GM18507 (cell line): ENCODE results near the gene ULK4.
A peak's percentile ranks its signal among the peaks of the same experiment; 100 is the strongest.
"Not testable (repeated sequence)": the region's sequence is repeated elsewhere in the genome, so short reads cannot be mapped to it uniquely, and the experiment has no call there.

Source experiments
- DNase-seq: peaks from one replicate; pipeline ENCODE4 v3.0.0; 2011; ENCODE audit warnings: low read depth; ENCODE audit not compliant: insufficient read length; ENCODE audit errors: extremely low spot score
- FAIRE-seq: peaks from 2 replicates; lab custom pipeline; 2011; peaks lifted over from hg19 to GRCh38; lab: Jason Lieb, UNC

The ULK4 gene

GRCh38 chr3:41808152-41808551 is 153.8 kb downstream of the ULK4 start:
- DNase-seq (no peak), FAIRE-seq (no peak)

DNA sequence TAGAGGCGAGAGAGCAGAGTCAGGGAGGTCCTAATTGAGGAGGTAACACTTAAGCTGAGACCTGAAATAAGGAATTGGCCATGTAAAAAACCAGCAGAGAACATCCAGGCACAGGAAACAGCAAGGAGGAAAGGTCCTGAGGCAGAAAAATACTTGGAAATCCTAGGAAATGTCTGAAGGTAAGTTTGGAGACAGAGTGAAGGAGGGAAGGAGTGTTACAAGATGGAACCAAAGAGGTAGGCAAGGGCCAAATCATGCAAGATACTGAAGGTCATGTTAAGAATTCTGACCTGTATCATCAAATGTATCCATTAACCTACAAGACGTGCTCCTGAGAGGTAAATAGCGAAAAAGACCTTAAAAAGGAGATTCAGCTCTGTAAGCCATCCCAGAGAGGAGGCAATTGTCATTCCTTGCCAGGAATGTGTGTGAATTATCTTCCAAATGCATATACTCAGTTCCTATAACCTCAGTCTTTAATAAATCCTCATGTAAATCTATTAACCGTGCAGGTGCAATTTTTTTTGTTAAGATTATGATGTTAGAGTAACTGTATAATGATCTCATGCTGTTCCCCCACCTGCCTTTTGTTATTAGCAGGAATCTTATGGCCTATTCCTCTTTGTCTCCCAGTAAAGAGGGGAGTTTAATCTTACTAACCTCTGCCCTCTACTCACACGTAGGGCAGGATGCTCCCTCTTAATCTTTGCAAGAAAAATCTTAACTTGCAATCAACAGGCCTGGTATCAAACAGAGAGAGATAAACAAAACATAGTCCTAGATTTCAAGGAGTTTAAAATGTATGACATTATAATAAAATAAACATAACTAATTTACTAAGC is 166.9 kb downstream of the ULK4 start:
- DNase-seq (no peak), FAIRE-seq (no peak)

GRCh38 chr3:41792806-41793205 is 169.1 kb downstream of the ULK4 start:
- no peak for DNase-seq
- FAIRE-seq: no peak

DNA sequence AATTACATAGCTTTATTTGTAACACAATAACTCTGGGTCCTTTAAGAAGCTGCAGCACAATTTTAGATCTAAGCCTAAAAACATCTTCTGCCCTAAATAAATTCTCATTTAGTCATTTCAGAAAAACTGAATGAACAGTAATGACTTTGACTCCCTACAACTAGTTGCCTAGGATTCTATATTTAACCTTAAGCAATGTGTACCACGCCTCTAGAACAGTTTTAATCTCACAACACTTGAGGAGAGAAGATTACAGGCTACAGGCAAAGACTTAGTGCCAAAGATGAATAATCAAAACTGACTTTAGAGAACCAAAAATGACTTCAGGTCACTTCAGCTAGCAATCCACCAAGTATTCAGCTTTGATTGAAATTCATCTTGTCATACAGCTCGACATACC is 192.8 kb downstream of the ULK4 start:
- no peak for FAIRE-seq
- no peak for DNase-seq

DNA sequence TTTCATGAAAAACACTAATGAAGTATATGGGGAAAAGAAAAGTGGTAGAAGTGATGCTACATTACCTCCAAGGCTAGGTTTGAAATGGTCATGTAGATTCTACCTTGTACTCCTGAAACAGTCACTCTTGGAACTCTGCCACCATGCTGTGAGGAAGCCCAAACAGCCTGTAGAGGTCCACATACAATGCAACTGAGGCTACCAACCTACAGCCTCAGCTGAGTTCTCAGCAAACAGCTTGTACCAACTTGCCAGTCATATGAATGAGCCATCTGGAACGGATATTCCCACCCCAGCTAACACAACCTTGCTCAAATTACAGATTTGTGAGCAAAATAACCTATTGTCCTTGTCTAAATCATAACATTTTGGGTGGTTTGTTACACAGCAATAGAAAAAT is 193.5 kb downstream of the ULK4 start:
- FAIRE-seq: no peak
- DNase-seq: no peak

- FAIRE-seq, DNase-seq: not testable (repeated sequence)
These were observed 199.0 kb downstream of the ULK4 start for GRCh38 chr3:41762867-41763266.

GRCh38 chr3:41753651-41754050 is 208.3 kb downstream of the ULK4 start:
- DNase-seq: no peak
- FAIRE-seq: no peak

DNA sequence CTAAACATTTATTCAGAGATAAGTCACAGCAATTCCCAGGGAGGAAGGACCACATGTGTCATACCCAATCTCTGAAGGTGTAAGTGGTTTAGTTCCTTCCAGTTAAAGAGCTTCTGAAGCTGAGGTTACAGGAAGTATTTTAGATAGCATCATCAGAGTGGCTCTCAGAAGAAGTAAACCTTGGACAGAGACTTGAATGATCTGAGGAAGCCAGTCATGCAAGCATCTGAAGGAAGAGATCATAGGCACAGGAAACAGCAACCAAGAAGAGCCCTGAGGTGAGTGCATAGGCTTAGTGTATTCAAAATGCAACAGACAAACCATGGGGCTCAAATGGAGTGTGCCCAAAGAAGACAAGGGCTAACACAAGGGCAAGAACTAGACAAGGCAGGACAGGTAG is 210.3 kb downstream of the ULK4 start:
- FAIRE-seq: no peak
- DNase-seq: no peak

- FAIRE-seq (no peak), DNase-seq (no peak)
These were observed 211.9 kb downstream of the ULK4 start for GRCh38 chr3:41749988-41750387.

DNA sequence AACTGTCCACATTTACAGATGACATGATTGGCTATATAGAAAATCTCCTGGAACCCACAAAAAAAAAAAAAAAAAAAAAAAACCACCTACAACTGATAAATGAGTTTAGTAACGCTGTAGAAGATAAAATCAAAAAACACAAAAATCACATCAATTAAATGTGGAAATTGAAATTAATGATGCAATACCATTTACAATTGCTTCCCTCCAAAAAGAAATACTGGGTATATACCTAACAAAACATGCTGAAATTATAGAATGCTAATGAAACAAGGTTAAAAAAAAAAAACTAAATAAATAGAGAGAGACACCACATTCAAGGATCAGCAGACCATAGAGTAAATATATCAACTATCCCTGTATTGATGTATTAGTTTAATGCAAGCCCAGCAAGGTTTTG is 215.7 kb downstream of the ULK4 start:
- no peak for DNase-seq
- FAIRE-seq: no peak

DNA sequence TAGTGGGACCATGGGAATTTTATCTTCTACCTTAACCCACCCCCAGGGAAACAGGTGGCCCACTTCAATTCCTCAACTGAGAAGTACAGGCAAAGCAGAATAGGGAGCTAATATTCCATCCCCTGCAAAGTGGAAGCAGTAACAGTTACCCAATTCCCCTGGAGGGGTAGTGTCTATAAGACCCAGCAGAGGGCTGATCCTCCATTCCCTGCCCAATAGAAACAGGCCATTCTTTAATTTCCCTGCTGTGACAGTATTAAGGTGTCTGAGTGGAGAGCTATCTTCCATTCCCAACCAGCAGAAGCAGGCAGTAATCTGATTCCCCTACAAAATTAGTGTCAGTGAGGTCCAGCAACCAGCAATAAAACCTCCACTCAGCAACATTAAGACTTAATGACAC is 219.8 kb downstream of the ULK4 start:
- DNase-seq (no peak), FAIRE-seq (no peak)

GRCh38 chr3:41740374-41740886 is 221.5 kb downstream of the ULK4 start:
- FAIRE-seq: no peak
- DNase-seq: no peak

DNA sequence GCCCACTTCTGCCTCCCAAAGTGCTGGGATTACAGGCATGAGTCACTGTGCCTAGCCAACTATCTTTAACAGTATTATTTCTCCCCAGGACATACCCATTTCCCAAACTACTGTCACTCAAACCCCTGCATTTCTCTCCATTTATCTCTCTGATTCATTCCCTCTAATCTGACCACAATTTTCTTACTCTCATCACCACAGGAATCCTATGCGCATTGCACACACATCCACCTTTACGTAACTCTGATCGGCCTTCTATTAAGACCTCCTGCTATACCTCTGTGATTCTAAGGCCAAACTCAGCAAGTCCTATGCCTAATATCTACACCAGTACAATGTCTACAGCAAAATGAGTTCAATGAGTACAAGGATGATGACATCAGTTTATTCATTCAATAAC is 235.0 kb downstream of the ULK4 start:
- FAIRE-seq (no peak), DNase-seq (no peak)

- no peak for DNase-seq
- FAIRE-seq: peak; percentile 5
These were observed 244.3 kb downstream of the ULK4 start for GRCh38 chr3:41717641-41718040.

- DNase-seq: no peak
- no peak for FAIRE-seq
These were observed 245.4 kb downstream of the ULK4 start for GRCh38 chr3:41716471-41716870.

DNA sequence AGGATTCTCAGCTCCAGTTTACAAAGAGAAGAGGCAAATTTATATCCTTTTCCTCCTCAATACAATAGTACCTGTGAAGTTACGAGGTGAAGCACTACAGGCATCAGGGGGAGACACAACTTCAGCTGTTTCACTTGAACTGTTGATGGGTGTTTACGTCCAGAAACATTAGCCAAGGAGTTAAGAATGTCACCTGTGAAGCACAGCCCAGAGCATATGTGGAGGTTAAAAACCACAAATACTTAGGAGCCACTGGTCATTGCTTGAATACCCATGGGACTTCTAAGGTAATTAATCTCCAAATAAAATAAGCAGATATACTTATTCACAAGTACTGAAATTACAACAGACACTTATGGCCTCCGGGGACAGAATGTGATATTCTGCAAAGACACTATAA is 246.5 kb downstream of the ULK4 start:
- FAIRE-seq (no peak), DNase-seq (no peak)

DNA sequence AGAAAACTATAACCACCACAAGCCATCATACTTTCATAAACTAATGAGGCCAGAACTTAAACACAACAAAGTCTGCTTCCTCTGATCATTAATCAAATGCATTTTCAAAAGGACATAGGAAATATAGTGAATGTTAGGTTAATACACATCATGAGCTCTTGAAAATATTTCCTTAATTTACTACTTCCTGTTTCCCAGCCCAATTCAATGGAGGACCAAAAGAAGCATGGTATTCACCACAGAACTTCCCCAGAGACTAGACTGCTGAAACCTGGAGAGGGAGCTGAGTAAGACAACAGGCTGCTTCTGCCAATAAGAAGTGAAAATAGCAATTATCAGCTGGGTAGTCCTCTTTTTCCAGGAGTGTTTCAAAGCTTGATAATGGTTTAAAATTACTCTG is 250.3 kb downstream of the ULK4 start:
- DNase-seq: no peak
- no peak for FAIRE-seq

DNA sequence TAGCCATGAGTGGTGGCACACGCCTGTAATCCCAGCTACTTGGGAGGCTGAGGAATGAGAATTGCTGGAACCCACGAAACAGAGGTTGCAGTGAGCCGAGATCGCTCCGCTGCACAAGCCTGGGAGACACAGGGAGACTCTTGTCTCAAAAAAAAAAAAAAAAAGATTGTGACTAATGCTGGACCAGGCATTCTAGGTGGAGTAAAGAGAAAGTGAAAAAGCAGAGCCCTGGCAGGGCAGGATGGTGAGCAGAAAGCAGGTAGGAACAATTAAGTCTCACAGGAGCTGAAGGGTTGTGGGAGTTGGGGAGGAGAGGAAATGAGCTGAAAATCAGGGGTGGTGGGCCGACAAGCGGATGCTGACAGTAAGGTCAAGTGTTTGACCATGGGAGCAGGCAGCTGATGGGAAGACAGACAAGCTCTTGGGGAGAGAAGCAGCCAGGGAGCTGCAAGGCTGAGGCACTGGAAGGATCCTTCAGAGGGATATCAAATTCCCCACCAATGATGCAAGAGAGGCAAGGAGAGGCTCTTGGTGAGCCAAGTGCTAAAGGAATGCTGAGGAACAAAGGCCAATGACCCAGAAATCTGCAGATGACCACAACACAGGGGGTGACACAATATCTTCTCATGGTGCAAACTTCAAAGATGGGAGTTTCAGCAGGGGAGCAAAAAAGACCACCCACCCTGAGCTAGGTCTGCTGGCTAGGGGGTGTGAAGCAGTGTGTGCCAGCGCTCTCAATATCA is 251.1 kb downstream of the ULK4 start:
- no peak for FAIRE-seq
- no peak for DNase-seq

DNA sequence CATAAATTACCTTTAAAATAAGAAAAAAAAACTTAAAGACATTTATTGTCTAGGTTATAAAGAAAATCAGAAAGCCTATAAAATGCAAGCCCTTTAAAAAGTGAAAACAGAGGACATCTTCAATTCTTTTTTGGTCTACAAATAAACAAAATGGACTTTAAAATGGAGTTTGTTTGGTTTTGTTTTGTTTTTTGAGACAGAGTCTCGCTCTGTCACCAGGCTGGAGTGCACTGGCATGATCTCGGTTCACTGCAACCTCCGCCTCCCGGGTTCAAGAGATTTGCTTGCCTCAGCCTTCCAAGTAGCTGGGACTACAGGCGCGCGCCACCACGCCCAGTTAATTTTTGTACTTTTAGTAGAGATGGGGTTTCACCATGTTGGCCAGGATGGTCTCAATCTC is 252.7 kb downstream of the ULK4 start:
- DNase-seq, FAIRE-seq: not testable (repeated sequence)

DNA sequence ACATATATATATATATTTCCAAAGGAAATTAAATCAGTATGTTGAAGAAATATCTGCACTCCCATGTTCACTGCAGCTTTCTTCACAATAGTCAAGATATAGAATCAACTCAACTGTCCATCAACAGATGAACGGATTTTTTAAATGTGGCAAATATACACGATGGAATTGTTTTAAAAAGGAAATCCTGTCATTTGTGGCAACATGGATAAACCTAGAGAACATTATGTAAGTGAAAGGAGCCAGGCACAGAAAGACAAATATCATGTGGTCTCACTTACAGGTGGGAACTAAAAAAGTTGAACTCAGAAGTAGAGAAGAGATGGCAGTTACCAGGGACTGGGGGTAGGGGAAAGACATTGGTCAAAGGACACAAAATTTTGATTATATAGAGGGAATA is 253.7 kb downstream of the ULK4 start:
- no peak for FAIRE-seq
- DNase-seq: no peak

- no peak for FAIRE-seq
These were observed 256.0 kb downstream of the ULK4 start for GRCh38 chr3:41705893-41706292.

More at GRCh38 chr3:41705893-41706292, 256.0 kb downstream of the ULK4 start:
- DNase-seq: no peak
